Right cardiac atrium (tissue), 5 donors: ENCODE results near the gene FAM168A. TPM values are rescaled to one million over a fixed set of nuclear protein-coding genes. Genes with fewer than 3 reads are reported as not detected.
"Not testable (repeated sequence)": the region's sequence is repeated elsewhere in the genome, so short reads cannot be mapped to it uniquely, and the experiment has no call there.

Source experiments
- ATAC-seq, 2 donors: fragments of 200-7000 bp; cut with Tn5 transposase; one replicate each; pipeline versions ENCODE4 v1.8.0 to v1.9.1; 2020; ENCODE audit warnings: moderate library complexity in 2 of 2, mild to moderate bottlenecking in 1 of 2
- DNase-seq, 3 donors: peaks; one replicate each; pipeline ENCODE4 v3.0.0-alpha.2; 2020
- H3K27ac ChIP-seq: one replicate; pipeline ENCODE4 v1.5.1; 2013; ENCODE audit warnings: mild to moderate bottlenecking, low read length, control low read depth, moderate library complexity
- H3K27me3 ChIP-seq: one replicate; pipeline ENCODE4 v1.6.1; 2013; ENCODE audit not compliant: control insufficient read depth, insufficient read depth
- H3K4me1 ChIP-seq: one replicate; pipeline ENCODE4 v1.6.1; 2013; ENCODE audit warnings: low read length; ENCODE audit not compliant: control insufficient read depth, insufficient read depth
- H3K4me3 ChIP-seq: one replicate; pipeline ENCODE4 v1.5.1; 2013; ENCODE audit warnings: low read length, control low read depth
- H3K9me3 ChIP-seq: one replicate; pipeline ENCODE4 v1.6.1; 2013; ENCODE audit warnings: low read length; ENCODE audit not compliant: control insufficient read depth
- WGBS: extraction: QIAGEN DNeasy Blood & Tissue Kit; methylation state at CpG from one replicate; pipeline ENCODE4 v1.1.7; 2013; 5-methylcytosine and 5-hydroxymethylcytosine counted together
- intact Hi-C, 4 donors: fragments of 100-400 bp; cut with DNase I; formaldehyde crosslinking; loops; one replicate each; pipeline versions ENCODE4 v1.11.0 to v1.14.0; 2022 to 2023
- polyA plus RNA-seq: library from polyadenylated mRNA; stranded (reverse); fragments of 200-250 nt; gene quantifications from one replicate; pipeline ENCODE4 v1.2.3, GENCODE V29; 2013
- total RNA-seq, 4 donors: library from RNA; stranded (reverse); fragmentation: NEBNext Ultra II Directional; extraction: Animal tissue kit (Norgen Biotek cat#: 25700); gene quantifications; one replicate each; pipeline ENCODE4 v1.2.1, GENCODE V29; 2021
- donor health status: healthy with polysubstance abuse.
- donor health status: DM: no; HTN: yes; CAD: no.
- donor health status: DM: no; HTN: no; CAD: no.
- donor health status: DM: no; HTN: yes; CAD: no; lungs with severe emphysema.
- donor health status: DM: yes; HTN: yes; CAD: no.

The FAM168A gene
- total and polyA plus RNA-seq, 5 donors, result 14.2 to 46.2 (median 38.7) TPM

DNA sequence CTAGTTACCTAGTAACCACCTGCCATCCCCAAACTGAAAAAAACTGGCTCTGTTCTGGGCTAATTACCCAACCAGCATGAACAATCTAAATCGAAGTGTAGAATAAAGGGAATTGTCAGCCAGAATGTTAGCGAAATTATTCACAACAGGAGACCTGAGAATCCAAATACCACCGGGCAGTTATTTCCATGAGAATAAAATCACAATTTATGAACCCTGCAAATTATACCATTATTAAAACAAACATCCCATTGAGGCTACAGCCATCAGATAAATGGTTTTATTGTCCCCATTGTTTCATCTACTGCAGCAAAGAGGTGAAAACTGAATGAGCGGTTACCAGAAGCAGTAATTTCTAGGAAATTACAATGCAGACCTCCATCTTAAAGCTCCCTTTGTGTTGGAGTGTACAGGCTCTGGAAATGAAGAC lies 21.7 kb downstream of the FAM168A start:
- no peaks in the 10 kb centered on the region for H3K4me1 ChIP-seq
- intact Hi-C loops, result no loop called here
- ATAC-seq (no peak), DNase-seq (no peak)
- WGBS, result 96% methylated on average over 4 of the region's 4 CpGs
- H3K27me3 ChIP-seq, result no peaks in the 10 kb centered on the region
- H3K27ac ChIP-seq, result no peak overlapping the region
- H3K9me3 ChIP-seq, result no peaks in the 10 kb centered on the region
- no peak overlapping the region for H3K4me3 ChIP-seq

DNA sequence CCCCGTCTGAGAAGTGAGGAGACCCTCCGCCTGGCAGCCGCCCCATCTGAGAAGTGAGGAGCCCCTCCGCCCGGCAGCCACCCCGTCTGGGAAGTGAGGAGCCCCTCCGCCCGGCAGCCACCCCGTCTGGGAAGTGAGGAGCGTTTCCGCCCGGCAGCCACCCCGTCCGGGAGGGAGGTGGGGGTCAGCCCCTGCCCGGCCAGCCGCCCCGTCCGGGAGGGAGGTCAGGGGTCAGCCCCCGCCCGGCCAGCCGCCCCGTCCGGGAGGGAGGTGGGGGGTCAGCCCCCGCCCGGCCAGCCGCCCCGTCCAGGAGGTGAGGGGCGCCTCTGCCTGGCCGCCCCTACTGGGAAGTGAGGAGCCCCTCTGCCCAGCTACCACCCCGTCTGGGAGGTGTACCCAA lies 25.9 kb downstream of the FAM168A start:
- ATAC-seq, H3K4me1 ChIP-seq, H3K4me3 ChIP-seq, H3K27ac ChIP-seq, intact Hi-C loops, H3K27me3 ChIP-seq, H3K9me3 ChIP-seq: not testable (repeated sequence)
- DNase-seq, result peak in 1 of 3 donors; percentile 59
- WGBS, result 98% methylated on average over 29 of the region's 30 CpGs

DNA sequence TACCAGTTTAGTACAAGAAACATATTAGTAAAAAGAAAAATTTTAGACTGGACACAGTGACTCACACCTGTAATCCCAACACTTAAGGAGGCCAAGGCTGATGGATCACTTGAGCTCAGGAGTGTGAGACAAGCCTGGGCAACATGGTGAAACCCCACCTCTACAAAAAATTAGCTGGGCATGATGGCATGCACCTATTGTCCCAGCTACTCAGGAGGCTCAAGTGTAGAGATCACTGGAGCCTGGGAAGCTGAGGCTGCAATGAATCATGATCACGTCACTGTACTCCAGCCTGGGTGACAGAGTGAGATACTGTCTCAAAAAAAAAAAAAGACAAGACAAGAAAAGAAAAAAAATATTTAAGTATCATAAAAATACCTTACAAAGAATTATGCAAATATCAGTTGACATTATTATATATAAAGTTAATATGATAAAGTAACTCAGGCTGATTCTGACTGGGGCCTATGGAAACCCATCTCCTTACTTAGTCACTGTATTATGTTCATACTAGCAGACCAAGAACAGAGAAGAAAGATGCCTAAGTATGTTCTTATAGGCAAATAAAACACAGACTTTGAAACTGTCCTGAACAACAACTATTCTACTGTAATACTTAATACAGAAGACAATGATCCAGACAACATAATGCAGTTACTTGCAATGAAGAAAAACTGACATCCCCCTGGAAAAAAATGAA lies 27.3 kb downstream of the FAM168A start:
- intact Hi-C loops, result no loop called here
- Histone ChIP-seq H3K27me3 (no peaks in the 10 kb centered on the region), H3K27ac (no peak overlapping the region), H3K4me1 (peaks cover 1% of the 10 kb centered on the region), H3K4me3 (no peak overlapping the region), H3K9me3 (no peaks in the 10 kb centered on the region)
- DNase-seq (no peak), ATAC-seq (peak in 1 of 2 donors; percentile 59)
- 60% methylated on average over 1 of the region's 1 CpG for WGBS

DNA sequence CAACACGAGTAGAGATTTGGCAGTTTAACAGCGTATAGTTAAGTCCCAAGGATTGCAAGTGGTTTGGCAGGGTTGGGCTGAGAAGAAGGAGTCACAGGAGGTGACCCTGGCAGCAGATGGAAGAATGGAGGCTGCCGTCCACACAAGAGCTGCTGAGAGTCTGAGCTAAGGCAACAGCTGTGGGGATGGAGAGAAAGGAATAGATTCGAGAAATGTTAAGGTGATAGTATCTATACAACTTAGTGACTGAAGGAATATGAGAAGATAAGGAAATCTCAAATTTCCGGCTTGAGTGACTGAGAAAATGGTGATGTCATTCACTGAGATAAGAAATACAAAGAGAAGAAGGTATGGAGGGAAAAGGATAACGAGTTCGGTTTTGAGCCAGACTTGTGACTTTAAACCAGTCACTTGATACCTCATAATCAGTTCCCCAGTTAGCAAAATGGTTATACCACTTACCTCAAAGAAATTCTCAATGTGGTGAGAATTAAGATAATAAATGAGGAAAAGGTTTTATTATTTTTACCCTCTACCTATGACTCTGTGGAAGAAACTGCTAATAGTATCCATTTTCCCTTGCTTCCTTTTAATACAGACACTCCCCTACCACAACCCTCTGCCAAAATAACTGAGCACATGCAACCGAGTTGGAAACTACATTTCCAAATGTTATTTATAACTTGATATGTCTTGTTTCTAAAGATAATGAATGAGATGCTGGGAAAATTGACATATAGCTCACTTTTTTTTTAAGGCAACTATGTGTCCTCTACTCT lies 30.7 kb downstream of the FAM168A start:
- ATAC-seq (peak; percentile 26 to 59), DNase-seq (peak in 1 of 3 donors; percentile 42)
- Histone ChIP-seq H3K9me3 (no peaks in the 10 kb centered on the region), H3K4me1 (peaks cover 4% of the 10 kb centered on the region), H3K27ac (no peak overlapping the region), H3K4me3 (no peak overlapping the region), H3K27me3 (no peaks in the 10 kb centered on the region)
- 32% methylated on average over 8 of the region's 8 CpGs for WGBS
- intact Hi-C loops, result no loop called here

DNA sequence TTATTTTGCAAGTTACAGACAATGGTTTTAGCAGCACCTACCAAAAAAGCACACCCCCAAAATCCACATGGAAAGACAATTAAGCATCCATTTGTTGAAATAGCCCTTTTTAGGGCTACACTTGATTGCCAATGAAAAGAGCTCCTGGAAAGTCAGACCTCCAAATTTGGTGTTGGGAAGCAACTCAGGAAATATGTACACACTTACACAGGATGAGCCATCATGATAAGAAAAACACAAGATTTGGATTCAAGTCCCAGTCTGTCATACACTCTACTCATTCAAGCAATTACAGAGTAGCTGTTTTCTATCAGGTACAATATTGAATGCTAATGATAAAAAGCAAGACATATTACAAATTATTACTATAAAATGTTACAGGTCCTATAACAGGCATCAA lies 31.5 kb downstream of the FAM168A start:
- intact Hi-C loops, result no loop called here
- ATAC-seq (no peak), DNase-seq (no peak)
- H3K27ac ChIP-seq, result no peak overlapping the region
- H3K4me3 ChIP-seq, result no peak overlapping the region
- H3K4me1 ChIP-seq, result peaks cover 4% of the 10 kb centered on the region
- H3K9me3 ChIP-seq, result no peaks in the 10 kb centered on the region
- no peaks in the 10 kb centered on the region for H3K27me3 ChIP-seq

DNA sequence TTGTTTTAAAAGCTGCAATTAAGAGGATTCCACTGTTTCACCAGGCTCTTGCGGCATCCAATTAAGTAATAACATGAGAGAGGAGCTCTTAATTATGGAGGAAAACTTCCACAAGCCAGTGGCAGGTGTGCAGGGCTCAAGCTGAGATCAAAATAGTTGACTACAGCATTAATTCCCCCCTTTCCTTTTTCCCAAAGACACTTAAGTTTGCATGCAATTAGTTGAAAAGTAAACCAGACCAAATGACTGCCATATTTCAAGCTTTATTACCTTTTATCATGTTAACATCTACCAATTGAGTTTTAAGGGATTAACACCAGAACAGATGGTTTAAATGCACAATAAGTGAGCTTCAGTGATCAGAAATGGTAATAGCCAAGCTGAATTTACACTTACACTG lies 32.1 kb downstream of the FAM168A start:
- DNase-seq (no peak), ATAC-seq (no peak)
- intact Hi-C loops, result no loop called here
- Histone ChIP-seq H3K27ac (no peak overlapping the region), H3K4me3 (no peak overlapping the region), H3K9me3 (no peaks in the 10 kb centered on the region), H3K27me3 (no peaks in the 10 kb centered on the region), H3K4me1 (peaks cover 4% of the 10 kb centered on the region)
- WGBS, result 99% methylated on average over 1 of the region's 1 CpG

DNA sequence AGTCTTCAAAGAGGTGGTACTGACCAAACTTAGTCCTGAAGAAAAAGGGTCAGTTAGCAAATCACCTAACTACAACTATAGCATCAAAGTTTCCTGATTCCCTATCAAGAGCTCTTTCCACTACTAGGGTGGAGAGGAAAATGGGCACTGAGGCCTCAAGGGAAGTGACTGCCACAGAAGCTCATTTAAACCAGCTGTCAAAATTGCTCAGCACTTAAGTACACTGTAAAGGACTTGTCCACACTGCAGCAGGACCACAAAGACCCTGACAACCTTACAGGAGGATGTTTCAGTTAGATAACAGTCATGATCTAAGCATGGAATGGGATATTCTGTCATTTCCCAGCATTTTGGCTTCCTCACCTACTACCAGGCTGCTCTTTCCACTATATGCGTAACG lies 33.0 kb downstream of the FAM168A start:
- H3K9me3 ChIP-seq, result no peaks in the 10 kb centered on the region
- WGBS, result 90% methylated on average over 2 of the region's 2 CpGs
- peak in 1 of 2 donors; percentile 49 for ATAC-seq
- no peak overlapping the region for H3K27ac ChIP-seq
- DNase-seq, result no peak
- peaks cover 3% of the 10 kb centered on the region for H3K4me1 ChIP-seq
- H3K4me3 ChIP-seq, result no peak overlapping the region
- intact Hi-C loops, result no loop called here
- H3K27me3 ChIP-seq, result no peaks in the 10 kb centered on the region

DNA sequence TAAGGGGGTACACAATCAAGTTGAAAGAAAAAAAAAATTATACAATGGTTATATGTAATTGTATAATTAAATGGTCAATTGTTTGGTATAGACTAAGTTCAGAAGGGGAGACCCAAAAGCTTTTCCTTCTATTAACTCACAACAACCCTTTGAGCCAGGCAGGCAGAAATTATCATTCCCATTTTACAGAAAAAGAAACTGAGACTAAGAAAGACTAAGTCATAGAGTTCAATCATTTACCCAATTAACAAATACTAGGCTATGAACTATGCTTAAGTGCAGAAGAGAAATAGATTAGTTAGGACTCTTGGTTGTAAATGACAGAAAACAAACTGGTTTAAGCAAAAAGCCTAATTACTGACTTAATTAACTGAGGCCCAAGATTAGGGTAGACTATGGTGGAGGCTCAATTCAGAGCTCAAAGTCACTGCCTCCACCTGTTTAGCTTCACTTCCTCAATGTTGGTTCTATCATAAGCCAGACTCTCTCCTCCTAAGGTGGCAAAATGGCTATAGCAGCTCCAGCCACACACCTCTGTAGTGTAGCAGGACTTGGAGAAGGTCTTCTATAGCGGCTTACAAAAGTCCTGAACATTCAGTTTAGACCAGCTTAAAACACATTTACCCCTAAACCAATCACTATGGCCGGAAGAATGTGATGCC lies 34.2 kb downstream of the FAM168A start:
- H3K4me1 ChIP-seq, result peaks cover 3% of the 10 kb centered on the region
- WGBS, result 98% methylated on average over 2 of the region's 2 CpGs
- intact Hi-C loops, result no loop called here
- no peaks in the 10 kb centered on the region for H3K27me3 ChIP-seq
- no peak overlapping the region for H3K4me3 ChIP-seq
- ATAC-seq (no peak), DNase-seq (no peak)
- H3K9me3 ChIP-seq, result no peaks in the 10 kb centered on the region
- no peak overlapping the region for H3K27ac ChIP-seq

DNA sequence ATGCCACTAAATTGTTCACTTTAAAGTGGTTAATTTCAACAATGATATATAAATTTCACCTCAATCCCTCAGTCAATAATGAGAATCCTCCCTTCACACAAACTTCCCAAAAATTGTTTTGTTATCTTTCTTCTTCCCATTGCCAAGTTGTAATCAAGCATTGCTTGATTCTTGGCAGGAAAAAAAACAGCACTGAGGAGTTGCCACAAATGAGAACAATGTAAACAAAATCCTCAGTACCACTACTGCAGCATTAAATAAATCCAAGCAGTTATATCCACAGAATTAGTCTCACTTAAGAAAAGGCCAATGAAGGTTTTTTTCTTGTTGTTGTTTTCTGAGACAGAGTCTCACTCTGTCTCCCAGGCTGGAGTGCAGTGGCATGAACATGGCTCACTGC lies 38.2 kb downstream of the FAM168A start:
- H3K27ac ChIP-seq, result no peak overlapping the region
- no peak for ATAC-seq
- no peak for DNase-seq
- H3K27me3 ChIP-seq, result no peaks in the 10 kb centered on the region
- H3K9me3 ChIP-seq, result no peaks in the 10 kb centered on the region
- peaks cover 7% of the 10 kb centered on the region for H3K4me1 ChIP-seq
- H3K4me3 ChIP-seq, result no peak overlapping the region
- intact Hi-C loops, result no loop called here

DNA sequence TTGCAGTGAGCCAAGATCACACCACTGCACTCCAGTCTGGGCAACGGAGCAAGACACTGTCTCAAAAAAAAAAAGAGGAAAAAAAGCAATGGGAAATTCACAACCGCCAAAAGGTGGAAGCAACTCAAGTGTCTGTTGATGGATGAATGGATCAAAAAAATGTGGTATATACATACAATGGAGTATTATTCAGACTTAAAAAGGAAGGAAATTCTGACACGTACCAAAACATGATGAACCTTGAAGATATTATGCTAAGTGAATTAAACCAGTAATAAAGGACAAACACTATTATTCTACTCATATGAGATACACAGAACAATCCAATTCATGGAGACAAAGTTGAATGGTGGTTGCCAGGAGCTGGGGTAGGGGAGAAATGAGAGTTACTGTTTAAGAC lies 40.9 kb downstream of the FAM168A start:
- H3K4me3 ChIP-seq, result no peak overlapping the region
- intact Hi-C loops, result no loop called here

DNA sequence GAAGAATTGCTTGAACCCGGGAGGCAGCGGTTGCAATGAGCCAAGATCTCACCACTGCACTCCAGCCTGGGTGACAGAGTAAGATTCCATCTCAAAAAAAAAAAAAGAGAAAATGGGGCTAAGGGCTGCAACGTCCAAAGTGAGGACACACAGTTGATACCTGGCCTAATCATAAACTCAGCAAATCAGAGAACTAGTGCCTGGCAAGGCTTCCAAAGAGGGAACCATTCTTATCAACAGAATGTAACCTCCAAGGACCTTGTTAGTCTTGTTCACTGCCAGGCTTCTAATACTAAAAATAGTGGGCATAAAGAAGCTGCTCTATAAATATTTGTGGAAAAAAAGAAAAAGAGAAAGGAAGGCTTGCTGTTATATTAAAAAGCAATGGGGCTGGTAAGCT lies 42.3 kb downstream of the FAM168A start:
- Histone ChIP-seq H3K27ac (no peak overlapping the region), H3K4me1 (peaks cover 8% of the 10 kb centered on the region), H3K9me3 (no peaks in the 10 kb centered on the region), H3K4me3 (no peak overlapping the region), H3K27me3 (no peaks in the 10 kb centered on the region)
- peak in 1 of 2 donors; percentile 45 for ATAC-seq
- DNase-seq, result no peak
- intact Hi-C loops, result no loop called here
- WGBS, result 68% methylated on average over 3 of the region's 3 CpGs

More for the DNA sequence above, 40.9 kb downstream of the FAM168A start:
- ATAC-seq (no peak), DNase-seq (no peak)
- Histone ChIP-seq H3K4me1 (peaks cover 7% of the 10 kb centered on the region), H3K9me3 (no peaks in the 10 kb centered on the region), H3K27ac (no peak overlapping the region), H3K27me3 (no peaks in the 10 kb centered on the region)
- 85% methylated on average over 3 of the region's 3 CpGs for WGBS
